ENCODE data around the gene CLDN6. TPM values are rescaled to one million over a fixed set of nuclear protein-coding genes. Genes with fewer than 3 reads are reported as not detected.
A peak's percentile ranks its signal among the peaks of the same experiment; 100 is the strongest.

Gene CLDN6
- total and polyA plus RNA-seq, 9 of the 15 experiments (the other 6 are each of a cell fraction or from before 2014, with no cell fraction given): 0.22 to 0.75 (median 0.38) TPM; not detected in 3

- TF ChIP-seq VEZF1 (CRISPR knock-in tag; IDR thresholded peaks at IDR 0.05) (peak; percentile 79), HDGF (IDR thresholded peaks at IDR 0.05) (peak; percentile 19; the same call in 1 of the 2 replicates), ZNF212 (CRISPR knock-in tag; IDR thresholded peaks at IDR 0.05) (no peak), HMBOX1 (IDR thresholded peaks at IDR 0.05) (peak; percentile 76; the same call in 1 of the 2 replicates), ESRRB (CRISPR knock-in tag; IDR thresholded peaks at IDR 0.05; ENCODE audit: borderline replicate concordance) (0 out of 2 replicates have a peak, but pooled peaks have one; percentile 13), TCF15 (CRISPR knock-in tag; IDR thresholded peaks at IDR 0.05) (no peak), HDAC2 (IDR thresholded peaks at IDR 0.05) (peak; percentile 66; the same call in 1 of the 2 replicates), ZNF766 (CRISPR knock-in tag; conservative IDR thresholded peaks at IDR 0.05) (peak; percentile 78; the same call in 1 of the 2 replicates), ZNF347 (CRISPR knock-in tag; IDR thresholded peaks at IDR 0.05; ENCODE audit: low read depth) (no peak), PRMT5 (CRISPR knock-in tag; IDR thresholded peaks at IDR 0.05) (no peak), CXXC5 (CRISPR knock-in tag; IDR thresholded peaks at IDR 0.05) (peak; percentile 60; the same call in 1 of the 2 replicates), RBM22 (IDR thresholded peaks at IDR 0.05; ENCODE audit: low read depth, low read length, poor library complexity, severe bottlenecking) (no peak), EP300 (IDR thresholded peaks at IDR 0.05; ENCODE audit: low read length) (no peak), ZNF146 (CRISPR knock-in tag; IDR thresholded peaks at IDR 0.05; ENCODE audit: unreplicated experiment) (no peak), ZNF764 (CRISPR knock-in tag; IDR thresholded peaks at IDR 0.05; ENCODE audit: low read depth) (no peak), CHD1 (IDR thresholded peaks at IDR 0.05; ENCODE audit: low read length) (no peak), SMAD3 (CRISPR knock-in tag; conservative IDR thresholded peaks at IDR 0.05) (no peak), ZNF511 (CRISPR knock-in tag; IDR thresholded peaks at IDR 0.05) (no peak), RAD51 (IDR thresholded peaks at IDR 0.05; ENCODE audit: borderline replicate concordance, low read depth) (no peak)
- TF ChIP-seq, protein P1, sequence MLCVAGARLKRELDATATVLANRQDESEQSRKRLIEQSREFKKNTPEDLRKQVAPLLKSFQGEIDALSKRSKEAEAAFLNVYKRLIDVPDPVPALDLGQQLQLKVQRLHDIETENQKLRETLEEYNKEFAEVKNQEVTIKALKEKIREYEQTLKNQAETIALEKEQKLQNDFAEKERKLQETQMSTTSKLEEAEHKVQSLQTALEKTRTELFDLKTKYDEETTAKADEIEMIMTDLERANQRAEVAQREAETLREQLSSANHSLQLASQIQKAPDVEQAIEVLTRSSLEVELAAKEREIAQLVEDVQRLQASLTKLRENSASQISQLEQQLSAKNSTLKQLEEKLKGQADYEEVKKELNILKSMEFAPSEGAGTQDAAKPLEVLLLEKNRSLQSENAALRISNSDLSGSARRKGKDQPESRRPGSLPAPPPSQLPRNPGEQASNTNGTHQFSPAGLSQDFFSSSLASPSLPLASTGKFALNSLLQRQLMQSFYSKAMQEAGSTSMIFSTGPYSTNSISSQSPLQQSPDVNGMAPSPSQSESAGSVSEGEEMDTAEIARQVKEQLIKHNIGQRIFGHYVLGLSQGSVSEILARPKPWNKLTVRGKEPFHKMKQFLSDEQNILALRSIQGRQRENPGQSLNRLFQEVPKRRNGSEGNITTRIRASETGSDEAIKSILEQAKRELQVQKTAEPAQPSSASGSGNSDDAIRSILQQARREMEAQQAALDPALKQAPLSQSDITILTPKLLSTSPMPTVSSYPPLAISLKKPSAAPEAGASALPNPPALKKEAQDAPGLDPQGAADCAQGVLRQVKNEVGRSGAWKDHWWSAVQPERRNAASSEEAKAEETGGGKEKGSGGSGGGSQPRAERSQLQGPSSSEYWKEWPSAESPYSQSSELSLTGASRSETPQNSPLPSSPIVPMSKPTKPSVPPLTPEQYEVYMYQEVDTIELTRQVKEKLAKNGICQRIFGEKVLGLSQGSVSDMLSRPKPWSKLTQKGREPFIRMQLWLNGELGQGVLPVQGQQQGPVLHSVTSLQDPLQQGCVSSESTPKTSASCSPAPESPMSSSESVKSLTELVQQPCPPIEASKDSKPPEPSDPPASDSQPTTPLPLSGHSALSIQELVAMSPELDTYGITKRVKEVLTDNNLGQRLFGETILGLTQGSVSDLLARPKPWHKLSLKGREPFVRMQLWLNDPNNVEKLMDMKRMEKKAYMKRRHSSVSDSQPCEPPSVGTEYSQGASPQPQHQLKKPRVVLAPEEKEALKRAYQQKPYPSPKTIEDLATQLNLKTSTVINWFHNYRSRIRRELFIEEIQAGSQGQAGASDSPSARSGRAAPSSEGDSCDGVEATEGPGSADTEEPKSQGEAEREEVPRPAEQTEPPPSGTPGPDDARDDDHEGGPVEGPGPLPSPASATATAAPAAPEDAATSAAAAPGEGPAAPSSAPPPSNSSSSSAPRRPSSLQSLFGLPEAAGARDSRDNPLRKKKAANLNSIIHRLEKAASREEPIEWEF (CRISPR knock-in tag; IDR thresholded peaks at IDR 0.05): no peak; the same call in 1 of the 2 replicates
Measured at GRCh38 chr16:3007957-3008689, 9.9 kb downstream of the CLDN6 start (continued).

All from K562 (cell line).